Measurements from ENCODE around the gene KLHL5.

- TF ChIP-seq ESRRA (IDR thresholded peaks at IDR 0.05; ENCODE audit: borderline replicate concordance, low read depth) = no peak
- no peak for TF ChIP-seq ZBTB49 (CRISPR knock-in tag; IDR thresholded peaks at IDR 0.05; ENCODE audit: borderline replicate concordance)
- no peak for TF ChIP-seq IRF1 (CRISPR knock-in tag; IDR thresholded peaks at IDR 0.05; ENCODE audit: borderline replicate concordance)
Observed at GRCh38 chr4:39023059-39023458, 39.0 kb upstream of the KLHL5 start.
